Gastrocnemius medialis (tissue), 4 donors: ENCODE measurements around the gene WDR20. TPM values are rescaled to one million over a fixed set of nuclear protein-coding genes. Genes with fewer than 3 reads are reported as not detected.
A peak's percentile ranks its signal among the peaks of the same experiment; 100 is the strongest.

ENCODE experiments used
- ATAC-seq, 2 donors: fragments of 150-250 bp; one replicate each; pipeline ENCODE4 v1.9.1; 2016
- DNase-seq, 2 donors: peaks; one replicate each; pipeline ENCODE4 v3.0.0-alpha.2; 2019
- H3K27ac ChIP-seq, 4 donors: fragments of 200-600 bp; sonication (generic); 1 replicate in 1 of 4; 2 replicates in 3 of 4; pipeline ENCODE4 v1.5.1; 2016 to 2018; ENCODE audit warnings: mild to moderate bottlenecking in 2 of 4, moderate library complexity in 1 of 4
- H3K27me3 ChIP-seq, 3 donors: fragments of 200-600 bp; sonication (generic) in 2 of 3; 1 replicate in 1 of 3; 2 replicates in 2 of 3; pipeline versions ENCODE4 v1.5.1 to v1.6.0; 2016 to 2019; ENCODE audit warnings: mild to moderate bottlenecking in 1 of 3, moderate library complexity in 1 of 3
- H3K36me3 ChIP-seq, 2 donors: fragments of 200-600 bp; sonication (generic) in 1 of 2; one replicate each; pipeline ENCODE4 v1.5.1; 2017 to 2018
- H3K4me1 ChIP-seq, 2 donors: fragments of 200-600 bp; sonication (generic) in 1 of 2; one replicate each; pipeline ENCODE4 v1.5.1; 2016 to 2017; ENCODE audit warnings: mild to moderate bottlenecking in 2 of 2
- H3K4me3 ChIP-seq, 4 donors: fragments of 200-600 bp; sonication (generic) in 3 of 4; 1 replicate in 1 of 4; 2 replicates in 3 of 4; pipeline ENCODE4 v1.5.1; 2016 to 2019; ENCODE audit warnings: mild to moderate bottlenecking in 2 of 4
- H3K9me3 ChIP-seq, 3 donors: fragments of 200-600 bp; sonication (generic) in 2 of 3; 1 replicate in 1 of 3; 2 replicates in 2 of 3; pipeline ENCODE4 v1.5.1; 2016 to 2019
- CTCF ChIP-seq, 5 experiments: fragments of 450-650 bp in 3 of 5; fragments of 200-600 bp in 2 of 5; sonication (generic) in 2 of 5; IDR thresholded peaks in 4 of 5; conservative IDR thresholded peaks in 1 of 5; 1 replicate in 4 of 5; 2 replicates in 1 of 5; pipeline ENCODE4 v1.5.1; 2016 to 2019; ENCODE audit warnings: antibody characterized with exemption in 5 of 5, mild to moderate bottlenecking in 3 of 5, moderate library complexity in 3 of 5
- POLR2A ChIP-seq, 2 donors: fragments of 450-650 bp; IDR thresholded peaks; one replicate each; pipeline ENCODE4 v1.6.1; 2017; ENCODE audit warnings: antibody characterized with exemption in 2 of 2, mild to moderate bottlenecking in 2 of 2, moderate library complexity in 2 of 2
- in situ Hi-C, 4 donors: fragments of 200-750 bp; cut with MboI; loops; one replicate each; pipeline versions ENCODE4 v1.15.0 to v1.8.0; 2017; ENCODE audit warnings: low sequenced_read_pairs in 4 of 4
- intact Hi-C: fragments of 100-400 bp; cut with DNase I; formaldehyde crosslinking; loops from one replicate; pipeline ENCODE4 v1.15.1; 2023; ENCODE audit warnings: low total_unique reads
- total RNA-seq, 4 donors: library from RNA; depleted of rRNA; stranded (reverse); fragments of >200 nt; gene quantifications; one replicate each; pipeline versions ENCODE4 v1.1.0 to v1.2.3, GENCODE V29; 2016

The WDR20 gene
- total RNA-seq, 4 donors from 2014 or later = 18.1 to 49.7 (median 21.0) TPM

DNA sequence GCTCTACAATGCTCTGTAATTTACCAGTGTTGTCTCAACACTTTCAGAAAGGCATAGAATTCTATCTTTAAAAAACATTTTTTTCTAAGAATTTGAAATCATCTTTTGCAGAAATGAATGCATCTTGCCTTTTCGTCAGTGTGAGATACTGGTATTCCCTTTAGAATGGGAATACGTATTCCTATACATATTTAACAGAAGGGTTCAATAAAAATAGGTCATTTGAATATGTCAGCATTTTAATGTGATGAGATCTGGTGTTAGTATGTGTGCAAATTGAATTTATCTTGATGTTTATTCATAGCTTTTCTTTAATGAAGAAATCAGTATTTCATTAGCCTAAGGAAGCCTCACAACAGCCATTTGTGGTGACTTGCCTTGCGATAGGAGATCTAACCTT lies 44.2 kb downstream of the WDR20 start:
- intact Hi-C loops (no loop called here), in situ Hi-C loops (no loop called here)
- TF ChIP-seq POLR2A (IDR thresholded peaks at IDR 0.05) (no peak), CTCF (IDR thresholded peaks at IDR 0.05 in 4 of 5, conservative IDR thresholded peaks at IDR 0.05 in 1 of 5) (no peak)
- Histone ChIP-seq H3K27me3 (no peaks in the 10 kb centered on the region), H3K4me3 (no peak overlapping the region), H3K36me3 (no peaks in the 10 kb centered on the region), H3K9me3 (no peaks in the 10 kb centered on the region), H3K27ac (peak overlapping the region in 3 of 4 donors; percentile 2 to 80 (median 62)), H3K4me1 (peaks cover 74 to 77% of the 10 kb centered on the region in 2 donors)
- DNase-seq (no peak), ATAC-seq (no peak)

GRCh38 chr14:102184316-102185035 lies 44.8 kb downstream of the WDR20 start:
- no peaks in the 10 kb centered on the region for H3K9me3 ChIP-seq
- TF ChIP-seq CTCF (IDR thresholded peaks at IDR 0.05 in 4 of 5, conservative IDR thresholded peaks at IDR 0.05 in 1 of 5) = no peak
- TF ChIP-seq POLR2A (IDR thresholded peaks at IDR 0.05) = no peak
- peaks cover 74 to 75% of the 10 kb centered on the region in 2 donors for H3K4me1 ChIP-seq
- H3K36me3 ChIP-seq = no peaks in the 10 kb centered on the region
- no peaks in the 10 kb centered on the region for H3K27me3 ChIP-seq
- no peak overlapping the region for H3K4me3 ChIP-seq
- intact Hi-C loops (loop anchor here (5.0 kb wide), 1 partner anchor 133 kb away; the partner anchor contains the start of gene ZNF839), in situ Hi-C loops (no loop called here)
- ATAC-seq = no peak
- H3K27ac ChIP-seq = peak overlapping the region in 2 of 4 donors; percentile 62 to 80
- no peak for DNase-seq

- H3K9me3 ChIP-seq = no peaks in the 10 kb centered on the region
- TF ChIP-seq CTCF (IDR thresholded peaks at IDR 0.05 in 4 of 5, conservative IDR thresholded peaks at IDR 0.05 in 1 of 5) (no peak), POLR2A (IDR thresholded peaks at IDR 0.05) (no peak)
- in situ Hi-C loops = no loop called here
- ATAC-seq (no peak), DNase-seq (no peak)
- H3K4me1 ChIP-seq = peaks cover 66 to 67% of the 10 kb centered on the region in 2 donors
- no peak overlapping the region for H3K27ac ChIP-seq
- intact Hi-C loops = loop anchor here (5.0 kb wide), 1 partner anchor 132 kb away; the partner anchor contains the start of gene ZNF839
- no peaks in the 10 kb centered on the region for H3K27me3 ChIP-seq
- H3K36me3 ChIP-seq = no peaks in the 10 kb centered on the region
- no peak overlapping the region for H3K4me3 ChIP-seq
Observed at GRCh38 chr14:102185360-102185759, 45.7 kb downstream of the WDR20 start.

- Histone ChIP-seq H3K36me3 (no peaks in the 10 kb centered on the region), H3K27me3 (no peaks in the 10 kb centered on the region), H3K9me3 (no peaks in the 10 kb centered on the region), H3K4me3 (no peak overlapping the region), H3K27ac (peak overlapping the region in 2 of 4 donors; percentile 39 to 50), H3K4me1 (peaks cover 55 to 61% of the 10 kb centered on the region in 2 donors)
- TF ChIP-seq CTCF (IDR thresholded peaks at IDR 0.05 in 4 of 5, conservative IDR thresholded peaks at IDR 0.05 in 1 of 5) (no peak), POLR2A (IDR thresholded peaks at IDR 0.05) (no peak)
- ATAC-seq (peak; percentile 64 to 70), DNase-seq (no peak)
- intact Hi-C loops (loop anchor here (5.0 kb wide), 1 partner anchor 130 kb away; the partner anchor contains the start of gene ZNF839), in situ Hi-C loops (no loop called here)
Observed at GRCh38 chr14:102187044-102187443, 47.3 kb downstream of the WDR20 start.
